Globus pallidus (tissue), 1 donor: ENCODE measurements around the gene GTSE1.
A peak's percentile ranks its signal among the peaks of the same experiment; 100 is the strongest.

ENCODE experiments used
- DNase-seq: peaks from one replicate; pipeline ENCODE4 v3.0.0-alpha.2; 2015; ENCODE audit warnings: low spot score

GTSE1 gene

GRCh38 chr22:46327691-46328465, 31.2 kb downstream of the GTSE1 start:
- no peak for DNase-seq

- no peak for DNase-seq
Observed at GRCh38 chr22:46328797-46329196, 32.1 kb downstream of the GTSE1 start.

GRCh38 chr22:46329616-46330015, 32.9 kb downstream of the GTSE1 start:
- no peak for DNase-seq

GRCh38 chr22:46330426-46330825, 33.8 kb downstream of the GTSE1 start:
- no peak for DNase-seq

- DNase-seq, result no peak
Observed at GRCh38 chr22:46331496-46331895, 34.8 kb downstream of the GTSE1 start.

- peak; percentile 85 for DNase-seq
Observed at GRCh38 chr22:46335201-46336118, 38.8 kb downstream of the GTSE1 start, which contains the start of gene TRMU. TRMU (plus strand) TSS chr22:46335714; CDS start chr22:46335765, 51 bp downstream.

GRCh38 chr22:46336119-46337078, 39.7 kb downstream of the GTSE1 start:
- DNase-seq, result no peak

- no peak for DNase-seq
Observed at GRCh38 chr22:46337870-46338269, 41.2 kb downstream of the GTSE1 start.

GRCh38 chr22:46338636-46339035, 42.0 kb downstream of the GTSE1 start:
- no peak for DNase-seq

- DNase-seq, result no peak
Observed at GRCh38 chr22:46339956-46340355, 43.3 kb downstream of the GTSE1 start.

GRCh38 chr22:46340676-46341075, 44.0 kb downstream of the GTSE1 start:
- no peak for DNase-seq

- no peak for DNase-seq
Observed at GRCh38 chr22:46346680-46347405, 50.2 kb downstream of the GTSE1 start.

- no peak for DNase-seq
Observed at GRCh38 chr22:46347646-46348045, 51.0 kb downstream of the GTSE1 start.

GRCh38 chr22:46348099-46348695, 51.5 kb downstream of the GTSE1 start:
- no peak for DNase-seq

GRCh38 chr22:46349238-46349637, 52.6 kb downstream of the GTSE1 start:
- DNase-seq, result no peak

GRCh38 chr22:46349681-46350080, 53.0 kb downstream of the GTSE1 start:
- no peak for DNase-seq

- no peak for DNase-seq
Observed at GRCh38 chr22:46350121-46350520, 53.5 kb downstream of the GTSE1 start.

GRCh38 chr22:46350646-46351045, 54.0 kb downstream of the GTSE1 start:
- no peak for DNase-seq

- no peak for DNase-seq
Observed at GRCh38 chr22:46351131-46351735, 54.6 kb downstream of the GTSE1 start.

GRCh38 chr22:46351767-46352166, 55.1 kb downstream of the GTSE1 start:
- no peak for DNase-seq
